Fibroblast of villous mesenchyme (primary cell): ENCODE measurements around the gene AIG1. TPM values are rescaled to one million over a fixed set of nuclear protein-coding genes. Genes with fewer than 3 reads are reported as not detected.

ENCODE experiments used
- DNase-seq: peaks from one replicate; pipeline ENCODE4 v3.0.0-alpha.2; 2010; ENCODE audit warnings: low read depth
- H3K4me3 ChIP-seq: 2 replicates; pipeline ENCODE4 v1.5.1; 2011; ENCODE audit warnings: low read depth, mild to moderate bottlenecking, low read length
- CTCF ChIP-seq: IDR thresholded peaks from 2 replicates; pipeline ENCODE4 v1.5.1; 2012; ENCODE audit warnings: low read depth, mild to moderate bottlenecking, low read length; ENCODE audit not compliant: insufficient read depth
- total RNA-seq: library from RNA; depleted of rRNA; stranded (reverse); fragments of >200 nt; gene quantifications from 2 replicates; pipeline ENCODE4 v1.2.3, GENCODE V29; 2012

Gene AIG1
- total RNA-seq, 1 donor, result 44.9 TPM

- no peak overlapping the region for H3K4me3 ChIP-seq
- no peak for TF ChIP-seq CTCF
- no peak for DNase-seq
Measured at GRCh38 chr6:143061597-143062385, 1.1 kb downstream of the AIG1 start.

- TF ChIP-seq CTCF, result no peak
- H3K4me3 ChIP-seq, result no peak overlapping the region
- DNase-seq, result no peak
Measured at GRCh38 chr6:143062551-143062950, 1.9 kb downstream of the AIG1 start.

DNA sequence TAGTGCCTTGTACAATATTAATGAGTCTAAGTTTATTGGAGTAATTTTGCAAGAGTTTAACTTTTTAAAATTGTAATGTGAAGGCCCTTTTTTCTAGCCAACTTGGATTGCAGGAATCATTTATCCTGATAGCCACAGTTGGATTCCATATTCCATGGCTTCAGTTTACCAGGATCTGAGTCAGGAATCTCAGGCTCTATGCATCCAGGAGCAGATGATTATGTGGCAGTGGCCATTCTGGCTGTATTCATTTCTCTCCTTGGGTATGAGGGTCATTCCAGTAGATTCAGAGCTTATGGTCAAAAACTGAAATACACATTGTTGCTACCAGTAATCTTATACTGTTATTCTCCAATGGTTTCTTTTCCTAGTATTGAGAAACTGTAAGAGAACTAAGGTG, 2.9 kb downstream of the AIG1 start:
- no peak for TF ChIP-seq CTCF
- no peak overlapping the region for H3K4me3 ChIP-seq
- no peak for DNase-seq

DNA sequence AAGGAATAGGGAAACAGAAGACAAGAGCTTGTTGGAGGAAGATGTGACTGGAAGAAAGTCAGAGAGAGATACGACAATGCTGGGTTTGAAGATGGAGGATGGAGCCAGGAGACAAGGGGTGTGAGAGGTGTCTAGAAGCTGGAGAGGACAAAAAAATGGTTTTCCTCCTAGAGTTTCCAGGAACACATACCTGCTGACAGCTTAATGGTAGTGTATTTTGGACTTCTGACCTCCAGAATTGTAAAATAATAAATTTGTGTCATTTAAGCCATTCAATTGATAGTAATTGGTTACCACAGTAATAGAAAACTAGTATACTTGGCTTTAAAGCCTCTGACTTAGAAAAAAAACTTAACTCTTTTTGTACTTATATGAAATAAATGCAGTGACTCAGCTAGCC, 3.6 kb downstream of the AIG1 start:
- H3K4me3 ChIP-seq, result no peak overlapping the region
- TF ChIP-seq CTCF, result no peak
- DNase-seq, result no peak

- TF ChIP-seq CTCF, result no peak
- DNase-seq, result peak; percentile 46
- H3K4me3 ChIP-seq, result no peak overlapping the region
Measured at GRCh38 chr6:143064951-143065683, 4.4 kb downstream of the AIG1 start.

DNA sequence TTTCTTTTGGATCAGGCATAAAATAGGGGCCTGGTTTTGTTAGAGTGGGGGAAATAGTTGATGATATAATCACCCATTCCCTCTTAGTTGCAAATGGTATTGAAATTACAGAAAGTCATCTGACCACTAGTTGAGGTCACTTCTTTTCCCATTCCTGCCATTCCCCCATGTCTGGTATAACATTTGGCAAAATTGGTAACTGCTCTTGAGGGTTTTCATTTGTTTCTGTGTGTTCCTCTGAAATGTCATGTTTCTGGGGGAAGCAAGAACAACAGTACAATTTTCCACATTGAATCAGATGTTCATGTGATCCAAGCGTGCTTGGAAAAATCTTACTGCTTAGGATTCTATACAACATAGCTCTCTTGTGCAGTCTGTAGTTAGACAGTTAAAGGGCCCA, 7.3 kb downstream of the AIG1 start:
- no peak for DNase-seq
- H3K4me3 ChIP-seq, result no peak overlapping the region
- no peak for TF ChIP-seq CTCF
